GM12874 (cell line): Measurements from ENCODE around the gene PTCD1.

Experiments
- TF ChIP-seq, protein P1 (sequence below): IDR thresholded peaks from 2 replicates; pipeline ENCODE4 v1.5.1; 2011; ENCODE audit warnings: low read depth, mild to moderate bottlenecking, control low read depth, low read length, moderate library complexity; ENCODE audit not compliant: insufficient read depth

PTCD1 gene

DNA sequence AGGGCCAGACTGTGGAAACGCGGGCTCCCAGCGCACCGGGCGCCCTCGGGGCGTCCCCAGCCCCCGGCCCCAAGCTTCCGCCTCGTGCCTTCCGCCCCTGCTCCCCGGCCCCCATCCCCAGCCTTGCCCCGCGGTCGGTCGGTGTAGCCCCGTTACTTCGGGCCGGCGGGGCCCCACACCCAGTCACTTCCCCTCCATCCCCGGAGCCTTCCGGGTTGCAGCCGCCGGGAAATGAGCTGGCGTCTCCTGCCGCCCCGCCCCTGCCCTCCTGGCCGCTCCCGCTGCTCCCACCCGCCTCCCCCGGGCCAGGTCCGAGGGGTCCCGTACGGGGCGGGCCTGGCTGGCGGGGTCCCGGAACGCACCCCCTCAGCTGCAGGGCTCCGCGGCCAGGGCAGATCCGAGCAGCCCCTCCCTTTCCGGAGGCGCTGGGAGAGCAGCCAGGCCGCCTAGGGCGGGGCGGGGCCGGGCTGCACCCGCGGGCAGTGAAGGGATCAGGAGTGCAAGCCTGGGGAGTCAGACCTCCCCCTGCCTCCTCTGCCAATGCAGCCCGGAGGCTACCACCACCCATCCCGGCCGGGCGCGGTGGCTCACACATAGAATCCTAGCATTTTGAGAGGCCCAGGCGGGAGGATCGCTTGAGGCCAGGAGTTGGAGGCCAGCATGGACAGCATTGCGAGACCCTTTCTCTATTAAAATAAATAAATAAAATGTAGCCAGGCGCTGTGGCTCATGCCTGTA lies 63.4 kb downstream of the PTCD1 start:
- TF ChIP-seq, protein P1, sequence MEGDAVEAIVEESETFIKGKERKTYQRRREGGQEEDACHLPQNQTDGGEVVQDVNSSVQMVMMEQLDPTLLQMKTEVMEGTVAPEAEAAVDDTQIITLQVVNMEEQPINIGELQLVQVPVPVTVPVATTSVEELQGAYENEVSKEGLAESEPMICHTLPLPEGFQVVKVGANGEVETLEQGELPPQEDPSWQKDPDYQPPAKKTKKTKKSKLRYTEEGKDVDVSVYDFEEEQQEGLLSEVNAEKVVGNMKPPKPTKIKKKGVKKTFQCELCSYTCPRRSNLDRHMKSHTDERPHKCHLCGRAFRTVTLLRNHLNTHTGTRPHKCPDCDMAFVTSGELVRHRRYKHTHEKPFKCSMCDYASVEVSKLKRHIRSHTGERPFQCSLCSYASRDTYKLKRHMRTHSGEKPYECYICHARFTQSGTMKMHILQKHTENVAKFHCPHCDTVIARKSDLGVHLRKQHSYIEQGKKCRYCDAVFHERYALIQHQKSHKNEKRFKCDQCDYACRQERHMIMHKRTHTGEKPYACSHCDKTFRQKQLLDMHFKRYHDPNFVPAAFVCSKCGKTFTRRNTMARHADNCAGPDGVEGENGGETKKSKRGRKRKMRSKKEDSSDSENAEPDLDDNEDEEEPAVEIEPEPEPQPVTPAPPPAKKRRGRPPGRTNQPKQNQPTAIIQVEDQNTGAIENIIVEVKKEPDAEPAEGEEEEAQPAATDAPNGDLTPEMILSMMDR, result no peak

DNA sequence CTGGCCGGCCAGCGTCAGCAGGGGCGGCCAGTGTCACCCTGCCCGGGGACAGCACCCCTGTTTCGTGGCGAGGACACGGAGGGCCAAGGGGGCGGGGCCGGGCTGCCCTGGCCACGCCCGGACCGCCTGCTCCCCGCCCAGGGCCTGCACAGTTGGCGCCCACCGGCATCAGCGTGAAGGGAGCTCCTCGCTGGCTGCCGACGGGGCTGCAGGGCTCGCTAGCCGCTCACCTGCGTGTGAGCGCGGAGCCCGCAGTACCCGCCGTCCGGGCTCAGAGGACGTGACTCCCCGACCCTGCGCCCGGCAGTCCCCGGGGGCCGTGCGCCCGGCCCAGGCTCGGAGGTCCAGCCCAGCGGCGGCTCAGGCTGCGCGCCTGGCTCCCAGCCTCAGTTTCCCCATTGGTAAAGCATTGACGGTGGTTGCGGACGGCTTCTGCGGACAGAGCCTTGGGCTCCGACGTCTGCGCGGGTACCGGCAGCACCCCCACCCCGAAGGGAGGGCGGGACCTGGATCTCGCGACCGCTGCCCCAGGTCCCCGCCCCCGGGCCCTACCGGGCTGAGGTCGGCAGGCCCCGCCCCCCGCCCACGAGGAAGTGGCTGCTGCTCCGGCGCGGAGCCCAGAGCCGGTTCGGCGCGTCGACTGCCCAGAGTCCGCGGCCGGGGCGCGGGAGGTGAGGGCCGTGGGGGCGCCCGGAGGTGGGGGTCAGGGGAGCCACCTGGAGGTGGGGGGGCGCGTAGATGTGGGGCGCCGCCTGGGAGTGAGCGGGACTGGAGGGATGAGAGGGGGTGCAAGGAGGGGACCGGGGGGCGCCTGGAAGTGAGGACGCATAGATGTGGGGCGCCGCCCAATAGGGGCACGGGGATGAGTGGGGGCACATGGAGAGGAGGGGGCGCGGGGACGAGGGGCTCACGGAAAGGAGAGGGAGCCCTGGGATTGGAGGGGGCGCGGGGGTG lies 64.2 kb downstream of the PTCD1 start, which contains the start of gene ARPC1B:
ARPC1B (plus strand) TSS at position 620 of the 954 bp plus-strand sequence. CDS start 10,985 bp downstream, outside the sequence.
- TF ChIP-seq, protein P1, result no peak

DNA sequence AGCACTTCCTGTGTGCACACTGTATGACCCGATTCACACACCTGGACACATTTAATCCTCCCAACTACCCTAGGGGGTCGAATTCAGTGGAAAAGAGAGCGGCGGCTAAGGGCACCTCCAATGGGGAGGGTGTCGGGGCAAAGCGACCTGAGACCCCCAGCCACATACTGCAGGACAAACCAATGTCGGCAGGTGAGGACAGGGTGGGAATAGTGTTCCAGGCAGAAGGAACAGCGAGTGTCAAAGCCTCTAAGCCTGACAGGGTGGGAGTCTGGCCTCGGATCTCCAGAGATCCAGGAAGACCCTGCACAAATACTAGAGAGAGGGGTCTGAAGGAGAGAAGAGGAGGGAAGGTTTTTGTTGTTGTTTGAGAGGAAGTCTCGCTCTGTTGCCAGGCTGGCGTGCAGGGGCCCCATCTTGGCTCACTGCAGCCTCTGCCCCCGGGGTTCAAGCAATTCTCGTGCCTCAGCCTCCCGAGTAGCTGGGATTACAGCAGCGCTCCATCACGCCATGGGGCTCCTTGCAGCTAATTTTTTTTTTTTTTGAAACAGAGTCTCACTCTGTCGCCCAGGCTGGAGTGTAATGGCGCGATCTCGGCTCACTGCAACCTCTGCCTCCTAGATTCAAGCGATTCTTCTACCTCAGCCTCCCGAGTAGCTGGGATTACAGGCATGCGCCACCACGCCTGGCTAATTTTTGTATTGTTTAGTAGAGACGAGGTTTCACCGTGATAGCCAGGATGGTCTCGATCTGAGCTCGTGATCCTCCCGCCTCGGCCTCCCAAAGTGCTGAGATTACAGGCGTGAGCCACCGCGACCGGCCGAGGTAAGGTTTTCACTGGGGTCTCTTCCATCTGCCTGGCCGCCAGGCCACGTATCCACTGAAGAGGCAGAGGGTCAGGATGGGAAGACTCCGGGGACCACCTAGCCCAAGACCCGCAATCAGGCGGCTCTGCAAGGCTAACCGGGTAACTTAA lies 65.2 kb downstream of the PTCD1 start:
- TF ChIP-seq, protein P1, result no peak

DNA sequence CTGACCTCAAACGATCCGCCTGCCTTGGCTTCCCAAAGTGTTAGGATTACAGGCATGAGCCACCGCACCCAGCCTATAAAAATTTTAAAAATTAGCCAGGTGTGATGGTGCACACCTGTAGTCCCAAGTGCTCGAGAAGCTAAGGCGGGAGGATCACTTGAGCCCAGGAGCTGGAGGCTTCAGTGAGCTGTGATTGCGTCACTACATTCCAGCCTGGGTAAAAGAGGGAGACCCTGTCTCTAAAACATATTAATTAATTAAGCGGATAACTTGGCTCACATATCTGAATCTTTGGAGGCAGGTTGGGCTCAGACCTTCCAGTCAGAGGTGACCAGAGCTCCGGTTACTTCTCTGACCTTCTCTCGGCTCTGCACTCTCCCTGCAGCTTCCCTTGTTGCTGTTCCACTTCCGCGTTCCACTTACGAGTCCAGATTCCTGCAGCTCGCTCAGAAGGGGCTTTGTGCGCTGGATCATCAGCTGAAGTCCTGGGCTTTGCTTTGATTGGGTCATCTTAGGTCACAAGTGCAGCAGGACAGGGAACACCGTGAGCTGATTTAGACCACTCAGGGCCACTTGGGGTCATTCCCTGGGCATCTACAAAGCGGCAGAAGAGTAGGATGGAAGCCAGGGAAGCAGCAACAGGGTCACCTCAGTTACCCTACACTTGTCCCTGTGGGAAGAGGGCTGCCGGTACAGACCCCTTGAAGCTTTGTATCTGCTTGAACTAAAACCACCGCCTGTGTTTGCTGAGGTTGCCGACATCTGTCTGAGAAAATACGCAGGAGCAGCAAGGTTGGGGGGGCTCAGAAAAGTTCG lies 66.1 kb downstream of the PTCD1 start:
- TF ChIP-seq, protein P1, result no peak

DNA sequence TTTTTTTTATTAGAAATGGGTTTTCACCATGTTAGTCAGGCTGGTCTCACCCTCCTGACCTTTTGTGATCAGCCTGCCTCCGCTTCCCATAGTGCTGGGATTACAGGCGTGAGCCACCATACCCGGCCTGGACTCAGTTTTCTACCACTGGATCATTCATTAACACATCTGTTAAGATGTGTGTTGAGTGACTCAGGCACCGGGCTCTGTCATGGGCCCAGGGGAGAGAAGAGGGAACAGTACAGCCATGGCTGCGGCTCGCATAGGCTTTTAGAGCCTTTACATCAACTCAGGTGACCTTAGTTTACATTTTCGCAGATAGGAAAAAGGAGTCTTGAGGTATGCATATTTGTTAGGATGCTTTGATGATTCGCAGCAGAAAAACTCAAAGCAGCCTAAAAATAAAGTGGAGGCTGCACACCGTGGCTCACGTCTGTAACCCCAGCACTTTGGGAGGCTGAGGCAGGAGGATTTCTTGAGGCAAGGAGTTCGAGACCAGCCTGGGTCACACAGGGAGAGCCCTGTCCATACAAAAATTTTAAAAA lies 67.2 kb downstream of the PTCD1 start:
- TF ChIP-seq, protein P1, result no peak

DNA sequence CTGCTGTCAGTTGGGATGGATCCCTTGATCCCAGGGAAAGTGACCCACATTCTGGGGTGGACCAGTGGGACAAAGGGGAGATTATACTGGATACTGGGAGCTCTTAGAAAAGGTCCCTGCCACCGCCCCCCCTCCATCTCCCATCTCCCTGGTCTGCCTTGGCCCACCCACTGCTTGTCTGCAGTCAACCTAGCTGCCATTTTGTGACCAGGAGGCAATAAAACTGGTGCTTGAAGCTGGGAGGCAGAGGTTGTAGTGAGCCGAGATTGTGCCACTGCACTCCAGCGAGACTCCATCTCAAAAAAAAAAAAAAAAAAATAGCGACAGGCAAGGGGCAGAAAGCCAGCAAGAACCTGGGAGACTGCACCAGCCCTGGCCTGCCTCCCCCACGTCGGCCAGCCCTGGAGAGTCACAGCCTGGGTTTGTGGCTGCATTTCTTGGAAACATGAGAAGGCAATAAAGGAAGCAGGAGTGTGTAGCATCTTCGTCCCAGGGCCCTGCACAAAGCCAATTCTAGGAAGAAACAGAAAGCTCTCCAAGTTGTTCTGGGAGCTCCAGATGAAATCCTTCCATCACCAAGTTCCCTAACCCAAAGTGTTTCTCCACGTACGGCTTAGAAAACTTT lies 68.7 kb downstream of the PTCD1 start:
- TF ChIP-seq, protein P1, result no peak
